MCF 10A (cell line): Measurements from ENCODE around the gene STK11. TPM values are rescaled to one million over a fixed set of nuclear protein-coding genes. Genes with fewer than 3 reads are reported as not detected.

Experiments
- BruUV-seq: library from RNA; stranded (reverse); fragments of 400-500 nt; replicated peaks from 2 replicates; lab custom pipeline; 2021; lab: Mats Ljungman, UMichigan
- CTCF ChIA-PET: fragments of 300-600 bp; sonication (Branson Sonifier 250); formaldehyde crosslinking; extraction: SDS; loops from one replicate; lab custom pipeline; 2021; ENCODE audit warnings: antibody characterized with exemption, inconsistent platforms; lab: Yijun Ruan, JAX
- POLR2A ChIA-PET: fragments of 300-600, 350-650 bp; sonication (Branson Sonifier 250); formaldehyde crosslinking; extraction: SDS; loops from one replicate; lab custom pipeline; 2020; ENCODE audit warnings: antibody characterized with exemption, inconsistent platforms; lab: Yijun Ruan, JAX
- DNase-seq: peaks from one replicate; pipeline ENCODE4 v3.0.0-alpha.2; 2018; ENCODE audit not compliant: unreplicated experiment
- H3K27ac Mint-ChIP-seq: one replicate; pipeline ENCODE4 v1.8.0; 2022; ENCODE audit warnings: mild to moderate bottlenecking, low read depth, mixed read lengths; ENCODE audit not compliant: unreplicated experiment
- H3K27me3 Mint-ChIP-seq: one replicate; pipeline ENCODE4 v1.8.0; 2022; ENCODE audit warnings: mixed read lengths; ENCODE audit not compliant: insufficient read depth, unreplicated experiment
- H3K36me3 Mint-ChIP-seq: one replicate; pipeline ENCODE4 v1.8.0; 2022; ENCODE audit warnings: mild to moderate bottlenecking, moderate library complexity, mixed read lengths; ENCODE audit not compliant: insufficient read depth, unreplicated experiment
- H3K4me1 Mint-ChIP-seq: one replicate; pipeline ENCODE4 v1.8.0; 2022; ENCODE audit warnings: mixed read lengths; ENCODE audit not compliant: insufficient read depth, unreplicated experiment
- H3K4me3 Mint-ChIP-seq: one replicate; pipeline ENCODE4 v1.8.0; 2022; ENCODE audit warnings: mild to moderate bottlenecking, moderate library complexity, mixed read lengths; ENCODE audit not compliant: unreplicated experiment
- H3K9me3 Mint-ChIP-seq: one replicate; pipeline ENCODE4 v1.8.0; 2022; ENCODE audit warnings: mixed read lengths; ENCODE audit not compliant: unreplicated experiment
- CTCF ChIP-seq: fragments of 200-600 bp; IDR thresholded peaks from one replicate; pipeline ENCODE4 v1.8.0; 2022; ENCODE audit warnings: antibody characterized with exemption, mild to moderate bottlenecking; ENCODE audit not compliant: unreplicated experiment
- intact Hi-C: fragments of 100-400 bp; cut with micrococcal nuclease; formaldehyde crosslinking; loops from 2 replicates; pipeline ENCODE4 v1.14.1; 2022
- total RNA-seq: library from RNA; stranded (reverse); gene quantifications from 2 replicates; pipeline ENCODE4 v1.2.3, GENCODE V29; 2022

The STK11 gene
- total RNA-seq, 1 experiment from 2014 or later, result 65.6 TPM

GRCh38 chr19:1253514-1254080 is 48.0 kb downstream of the STK11 start:
- DNase-seq, result no peak

GRCh38 chr19:1254081-1254527 is 48.5 kb downstream of the STK11 start:
- Mint-ChIP-seq H3K27me3 (no peaks in the 10 kb centered on the region), H3K9me3 (no peaks in the 10 kb centered on the region), H3K4me1 (peaks cover 14% of the 10 kb centered on the region), H3K4me3 (no peak overlapping the region), H3K36me3 (peaks cover 87% of the 10 kb centered on the region), H3K27ac (peak overlapping the region; percentile 86)
- BruUV-seq, result no TSS peak
- ChIA-PET POLR2A (interaction anchor here (1.6 to 2.9 kb wide), 5 partner anchors 8 to 21 kb away, joined by 5 to 89 read pairs (median 20); partner anchors contain the start of gene FAM174C), CTCF (interaction anchor here (1.8 to 1.9 kb wide), 2 partner anchors 10 to 12 kb away, joined by 17 to 19 read pairs; no protein-coding TSS in a partner anchor)
- no peak for DNase-seq
- TF ChIP-seq CTCF, result no peak
- intact Hi-C loops, result no loop called here

More at GRCh38 chr19:1253514-1254080, 48.0 kb downstream of the STK11 start:
- intact Hi-C loops, result no loop called here
- Mint-ChIP-seq H3K9me3 (no peaks in the 10 kb centered on the region), H3K4me1 (peaks cover 14% of the 10 kb centered on the region), H3K27ac (peak overlapping the region; percentile 86), H3K4me3 (peak overlapping the region; percentile 86), H3K36me3 (peaks cover 82% of the 10 kb centered on the region), H3K27me3 (no peaks in the 10 kb centered on the region)
- no TSS peak for BruUV-seq
- CTCF ChIA-PET, result interaction anchor here (0.6 to 1.9 kb wide), 4 partner anchors 10 to 237 kb away, joined by 3 to 19 read pairs (median 12); partner anchors contain the start of gene REEP6
- TF ChIP-seq CTCF, result no peak
- POLR2A ChIA-PET, result interaction anchor here (0.5 to 2.9 kb wide), 22 partner anchors 9 to 591 kb away, joined by 3 to 89 read pairs (median 4); partner anchors contain the start of genes ATP5F1D, CIRBP, FAM174C and RNF126

GRCh38 chr19:1254530-1255185 is 49.1 kb downstream of the STK11 start:
- DNase-seq, result no peak
- H3K9me3 Mint-ChIP-seq, result no peaks in the 10 kb centered on the region
- H3K4me3 Mint-ChIP-seq, result no peak overlapping the region
- H3K36me3 Mint-ChIP-seq, result peaks cover 89% of the 10 kb centered on the region
- no peak overlapping the region for H3K27ac Mint-ChIP-seq
- no peaks in the 10 kb centered on the region for H3K27me3 Mint-ChIP-seq
- H3K4me1 Mint-ChIP-seq, result peaks cover 14% of the 10 kb centered on the region
- POLR2A ChIA-PET, result interaction anchor here (0.8 to 3.2 kb wide), 4 partner anchors 10 to 21 kb away, joined by 3 to 23 read pairs (median 8); partner anchors contain the start of genes CIRBP and FAM174C
- TF ChIP-seq CTCF, result no peak
- intact Hi-C loops, result no loop called here
- BruUV-seq, result no TSS peak
- CTCF ChIA-PET, result interaction anchor here (0.7 to 1.6 kb wide), 2 partner anchors 10 to 156 kb away, joined by 3 to 5 read pairs; no protein-coding TSS in a partner anchor
